Measurements from ENCODE around the gene MYH7. TPM values are rescaled to one million over a fixed set of nuclear protein-coding genes. Genes with fewer than 3 reads are reported as not detected.
"Not testable (repeated sequence)": the region's sequence is repeated elsewhere in the genome, so short reads cannot be mapped to it uniquely, and the experiment has no call there.

Gene MYH7
- total RNA-seq, 1 experiment from 2014 or later, result not detected

DNA sequence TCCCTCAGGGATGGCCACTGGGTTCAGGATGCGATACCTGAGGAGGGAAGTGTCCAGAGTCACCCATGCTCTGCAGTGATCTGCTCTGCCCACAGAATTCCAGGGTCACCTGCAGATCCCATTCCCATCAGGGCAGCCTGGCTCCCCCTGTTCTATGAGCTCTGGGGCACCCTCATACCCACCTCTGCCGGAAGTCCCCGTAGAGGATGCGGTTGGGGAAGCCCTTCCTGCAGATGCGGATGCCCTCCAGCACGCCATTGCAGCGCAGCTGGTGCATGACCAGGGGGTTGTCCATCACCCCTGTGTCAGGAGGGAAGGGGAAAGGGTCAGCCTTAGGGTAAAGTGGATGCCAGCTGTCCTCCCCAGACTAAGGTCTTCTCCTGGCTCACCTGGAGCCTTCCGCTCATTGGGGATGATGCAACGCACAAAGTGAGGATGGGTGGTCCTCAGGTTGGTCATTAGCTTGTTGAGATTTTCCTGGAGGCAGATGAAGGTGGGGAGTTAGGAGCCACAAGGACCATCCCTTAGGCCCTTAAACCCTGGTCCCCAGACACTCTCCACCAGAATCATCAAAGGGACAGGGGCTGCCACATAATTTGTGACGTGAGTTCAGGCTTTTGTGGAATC lies 38.6 kb downstream of the MYH7 start:
- no peak for DNase-seq (ENCODE audit: low spot score)
- in situ Hi-C loops (cut with HindIII; ENCODE audit: low sequenced_read_pairs), result no loop called here

GRCh38 chr14:23396126-23396525 lies 39.3 kb downstream of the MYH7 start:
- no peak for DNase-seq (ENCODE audit: low spot score)
- in situ Hi-C loops (cut with HindIII; ENCODE audit: low sequenced_read_pairs), result no loop called here

GRCh38 chr14:23392613-23393012 lies 42.8 kb downstream of the MYH7 start:
- in situ Hi-C loops (cut with HindIII; ENCODE audit: low sequenced_read_pairs), result no loop called here
- no peak for DNase-seq (ENCODE audit: low spot score)

DNA sequence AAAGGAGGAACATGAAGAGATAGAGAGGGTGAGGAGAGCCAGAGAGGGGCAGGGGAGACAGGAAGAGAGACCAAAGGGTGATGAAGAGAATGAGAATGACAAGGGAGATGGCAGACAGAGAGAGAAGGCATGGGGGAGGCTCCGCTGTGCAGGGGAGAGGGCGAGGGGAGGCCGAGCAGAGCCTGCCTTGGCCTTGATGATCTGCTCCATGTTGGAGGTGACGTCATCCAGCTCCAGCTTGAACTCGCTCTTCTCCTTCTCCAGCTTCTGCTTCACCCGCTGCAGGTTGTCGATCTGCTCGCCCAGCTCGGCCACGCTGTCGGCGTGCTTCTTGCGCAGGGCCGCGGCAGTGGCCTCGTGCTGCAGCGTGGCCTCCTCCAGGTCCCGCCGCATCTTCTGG lies 45.6 kb downstream of the MYH7 start:
- DNase-seq (ENCODE audit: low spot score); in situ Hi-C loops (cut with HindIII; ENCODE audit: low sequenced_read_pairs): not testable (repeated sequence)

- DNase-seq (ENCODE audit: low spot score), result no peak
- in situ Hi-C loops (cut with HindIII; ENCODE audit: low sequenced_read_pairs), result no loop called here
Observed at GRCh38 chr14:23389396-23389795, 46.1 kb downstream of the MYH7 start.

GRCh38 chr14:23388996-23389395 lies 46.5 kb downstream of the MYH7 start:
- no peak for DNase-seq (ENCODE audit: low spot score)
- in situ Hi-C loops (cut with HindIII; ENCODE audit: low sequenced_read_pairs), result no loop called here

DNA sequence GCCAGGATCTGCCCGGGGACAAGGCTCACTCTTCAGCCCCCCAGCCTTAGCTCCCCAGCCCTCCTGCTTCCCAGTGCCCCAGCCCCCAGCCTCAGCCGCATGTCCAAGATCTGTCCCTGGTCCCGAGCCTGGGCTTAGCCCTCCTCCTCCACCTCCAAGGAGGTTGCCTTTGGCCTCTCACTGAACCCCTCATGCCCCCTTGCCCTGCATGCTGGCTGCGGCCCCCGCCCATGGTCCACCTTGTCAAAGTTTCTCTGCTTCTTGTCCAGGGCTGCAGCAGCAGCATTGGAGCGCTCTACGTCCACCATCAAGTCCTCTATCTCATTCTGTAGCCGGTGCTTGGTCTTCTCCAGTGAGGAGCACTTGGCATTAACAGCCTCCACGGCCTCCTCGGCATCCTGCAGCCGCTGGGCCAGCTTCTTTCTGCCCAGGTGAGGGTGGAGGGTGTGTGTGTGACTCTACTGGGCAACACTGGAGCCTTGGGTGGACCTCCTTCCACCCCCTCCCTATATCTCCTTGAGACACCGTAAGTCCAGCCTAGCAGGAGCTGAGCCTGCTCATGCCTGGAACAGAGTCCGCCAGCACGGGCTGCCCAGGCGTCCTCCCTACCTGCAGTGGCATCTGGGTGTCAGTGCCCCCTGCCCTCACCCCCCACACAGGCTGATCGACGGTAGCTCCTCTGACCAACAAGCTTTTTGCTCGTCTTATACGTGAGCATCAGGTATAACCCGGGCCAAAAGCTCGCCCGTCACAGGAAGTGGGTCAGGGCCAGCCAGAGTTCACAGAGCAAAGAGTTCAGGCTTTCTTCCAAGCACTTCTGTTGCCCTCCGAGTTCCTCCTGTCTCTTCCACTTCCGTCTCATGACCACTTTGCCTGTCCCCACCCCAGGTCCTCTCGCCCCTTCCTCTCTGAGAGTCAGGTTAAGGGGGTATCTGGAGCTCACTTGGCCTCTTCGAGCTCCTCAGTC lies 47.3 kb downstream of the MYH7 start:
- DNase-seq (ENCODE audit: low spot score), result no peak
- in situ Hi-C loops (cut with HindIII; ENCODE audit: low sequenced_read_pairs), result no loop called here

- no peak for DNase-seq (ENCODE audit: low spot score)
- in situ Hi-C loops (cut with HindIII; ENCODE audit: low sequenced_read_pairs), result no loop called here
Observed at GRCh38 chr14:23386999-23387398, 48.5 kb downstream of the MYH7 start.

GRCh38 chr14:23386266-23386657 lies 49.2 kb downstream of the MYH7 start:
- in situ Hi-C loops (cut with HindIII; ENCODE audit: low sequenced_read_pairs); DNase-seq (ENCODE audit: low spot score): not testable (repeated sequence)

DNA sequence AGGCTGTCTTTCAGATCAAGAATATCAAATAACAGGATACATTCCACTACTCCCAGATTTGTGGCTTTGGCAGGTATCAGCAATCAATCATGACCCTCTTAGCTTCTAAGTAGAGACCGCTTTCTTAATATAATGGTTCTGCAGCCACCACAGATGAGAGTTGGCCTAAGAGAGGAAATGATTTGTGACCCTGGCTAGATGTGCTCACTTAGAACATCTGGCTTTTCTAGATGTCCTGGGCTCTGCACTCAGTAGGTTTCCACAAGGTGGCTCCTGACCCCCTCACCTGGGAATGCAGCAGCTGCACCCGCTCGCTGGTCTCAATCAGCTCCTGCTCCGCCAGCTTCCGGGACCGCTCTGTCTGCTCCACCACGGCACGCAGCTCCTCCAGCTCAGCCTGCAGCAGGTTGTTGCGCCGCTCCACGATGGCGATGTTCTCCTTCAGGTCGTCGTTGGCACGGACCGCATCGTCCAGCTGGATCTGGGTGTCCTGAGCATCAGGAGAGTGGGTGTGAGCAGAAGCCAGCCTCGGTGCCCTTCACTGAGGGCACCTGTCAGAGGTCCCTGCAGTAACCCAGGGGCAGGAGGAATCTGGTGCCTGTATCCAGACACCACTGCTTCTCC lies 49.7 kb downstream of the MYH7 start:
- DNase-seq (ENCODE audit: low spot score), result no peak
- in situ Hi-C loops (cut with HindIII; ENCODE audit: low sequenced_read_pairs), result no loop called here

- in situ Hi-C loops (cut with HindIII; ENCODE audit: low sequenced_read_pairs), result no loop called here
- DNase-seq (ENCODE audit: low spot score), result no peak
Observed at GRCh38 chr14:23385244-23385641, 50.2 kb downstream of the MYH7 start.

GRCh38 chr14:23384364-23385080 lies 50.9 kb downstream of the MYH7 start:
- in situ Hi-C loops (cut with HindIII; ENCODE audit: low sequenced_read_pairs), result no loop called here
- no peak for DNase-seq (ENCODE audit: low spot score)

DNA sequence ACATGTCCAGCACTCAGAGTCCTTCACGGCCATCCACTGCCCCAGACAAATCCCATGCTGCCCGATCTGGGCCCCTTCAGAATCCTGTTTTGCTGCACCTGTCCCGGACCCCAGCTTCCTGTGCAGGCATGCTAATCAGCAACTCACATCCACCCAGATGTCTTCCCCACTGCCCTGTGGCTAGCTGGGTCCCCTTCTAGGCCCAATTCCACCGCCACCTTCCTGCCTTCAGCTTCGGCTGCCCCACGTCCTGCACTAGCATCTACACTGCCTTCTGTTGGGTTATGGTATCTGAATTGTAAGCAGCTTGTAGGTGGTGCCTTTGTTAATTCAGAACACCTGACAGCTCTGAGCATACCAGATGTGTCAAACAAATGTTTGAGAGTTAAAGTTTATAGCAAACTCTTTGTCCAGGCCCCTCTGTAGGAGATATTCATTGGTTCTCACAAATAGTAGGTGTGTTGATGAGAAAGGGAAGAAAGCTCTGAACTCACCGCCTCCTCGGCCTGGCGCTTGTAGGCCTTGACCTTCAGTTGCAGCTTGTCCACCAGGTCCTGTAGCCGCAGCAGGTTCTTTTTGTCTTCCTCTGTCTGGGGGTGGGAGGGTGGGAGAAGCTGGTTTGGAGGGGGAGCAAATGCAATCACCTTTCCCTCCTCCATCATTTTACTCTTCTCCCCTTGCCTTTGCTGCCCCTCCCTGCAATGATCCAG lies 52.6 kb downstream of the MYH7 start:
- no peak for DNase-seq (ENCODE audit: low spot score)
- in situ Hi-C loops (cut with HindIII; ENCODE audit: low sequenced_read_pairs), result no loop called here

GRCh38 chr14:23382276-23382675 lies 53.2 kb downstream of the MYH7 start:
- no peak for DNase-seq (ENCODE audit: low spot score)
- in situ Hi-C loops (cut with HindIII; ENCODE audit: low sequenced_read_pairs), result no loop called here

- in situ Hi-C loops (cut with HindIII; ENCODE audit: low sequenced_read_pairs), result no loop called here
- no peak for DNase-seq (ENCODE audit: low spot score)
Observed at GRCh38 chr14:23381871-23382270, 53.6 kb downstream of the MYH7 start.

DNA sequence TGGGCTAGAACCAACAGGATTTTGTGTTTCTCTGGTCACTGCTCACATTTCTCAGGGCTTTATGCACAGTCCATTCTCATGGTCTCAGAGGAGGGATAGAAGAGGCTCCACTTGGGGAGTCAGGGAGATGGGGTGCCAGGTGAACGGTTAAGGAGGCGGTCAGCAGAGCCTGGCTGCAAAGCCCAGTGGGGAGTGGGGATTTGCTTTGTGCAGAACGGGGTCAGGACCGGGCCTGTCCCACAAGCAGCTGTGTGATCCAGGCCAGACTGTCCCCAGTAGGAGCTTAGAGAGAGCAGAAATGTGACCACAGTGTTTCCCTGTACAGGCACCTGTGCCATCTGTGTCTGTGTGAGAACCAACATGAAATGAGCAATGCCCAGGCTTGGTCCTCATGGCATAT lies 54.5 kb downstream of the MYH7 start:
- DNase-seq (ENCODE audit: low spot score), result peak; percentile 24
- in situ Hi-C loops (cut with HindIII; ENCODE audit: low sequenced_read_pairs), result no loop called here

GRCh38 chr14:23380197-23380914 lies 55.1 kb downstream of the MYH7 start:
- no peak for DNase-seq (ENCODE audit: low spot score)

More at GRCh38 chr14:23380197-23380914, 55.1 kb downstream of the MYH7 start:
- in situ Hi-C loops (cut with HindIII; ENCODE audit: low sequenced_read_pairs), result no loop called here
